Epidermal melanocyte (primary cell): ENCODE data around the gene HARS1.
A peak's percentile ranks its signal among the peaks of the same experiment; 100 is the strongest.
"Not testable (repeated sequence)": the region's sequence is repeated elsewhere in the genome, so short reads cannot be mapped to it uniquely, and the experiment has no call there.

ENCODE experiments used
- DNase-seq: peaks from one replicate; pipeline ENCODE4 v3.0.0; 2011; ENCODE audit warnings: low spot score; ENCODE audit not compliant: insufficient read length

The HARS1 gene

DNA sequence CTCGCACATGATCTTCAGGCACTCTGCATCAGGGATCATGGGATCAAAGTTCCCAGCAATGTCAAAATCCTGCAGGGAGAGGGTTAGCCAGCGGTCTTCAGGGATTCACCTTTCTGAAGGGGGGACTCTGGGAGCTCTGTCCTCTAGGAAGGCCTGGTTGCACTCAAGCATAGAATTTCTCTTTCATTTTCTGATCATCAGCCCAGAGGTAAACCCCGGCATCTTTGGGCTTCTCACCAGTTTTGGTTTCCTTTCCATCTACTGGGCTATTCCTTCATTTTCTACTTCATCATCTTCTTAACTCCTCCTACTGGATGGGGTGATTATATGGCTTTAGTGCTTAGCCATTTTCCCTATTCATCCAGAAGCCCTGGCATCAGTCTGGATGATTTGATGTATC lies 13.2 kb downstream of the HARS1 start:
- DNase-seq: no peak

DNA sequence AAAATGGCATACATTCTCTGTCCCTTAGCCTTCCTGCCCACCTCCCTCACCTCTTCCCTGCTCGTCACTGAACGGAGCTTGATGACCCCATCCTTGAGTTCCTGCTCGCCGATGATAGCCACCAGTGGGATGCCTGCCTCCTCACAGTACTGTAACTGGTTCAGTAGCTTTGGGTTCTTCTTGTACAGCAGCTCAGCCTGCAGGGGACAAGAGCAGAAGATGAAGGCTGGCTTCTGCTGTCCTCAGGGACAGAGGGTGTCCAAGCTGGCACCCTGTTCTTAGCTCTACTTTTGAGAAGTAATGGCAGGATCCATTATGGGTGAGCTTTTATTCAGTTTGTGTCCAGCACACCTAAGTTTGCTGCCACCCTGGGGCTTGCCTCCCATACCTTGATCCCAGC lies 16.5 kb downstream of the HARS1 start:
- DNase-seq: no peak

DNA sequence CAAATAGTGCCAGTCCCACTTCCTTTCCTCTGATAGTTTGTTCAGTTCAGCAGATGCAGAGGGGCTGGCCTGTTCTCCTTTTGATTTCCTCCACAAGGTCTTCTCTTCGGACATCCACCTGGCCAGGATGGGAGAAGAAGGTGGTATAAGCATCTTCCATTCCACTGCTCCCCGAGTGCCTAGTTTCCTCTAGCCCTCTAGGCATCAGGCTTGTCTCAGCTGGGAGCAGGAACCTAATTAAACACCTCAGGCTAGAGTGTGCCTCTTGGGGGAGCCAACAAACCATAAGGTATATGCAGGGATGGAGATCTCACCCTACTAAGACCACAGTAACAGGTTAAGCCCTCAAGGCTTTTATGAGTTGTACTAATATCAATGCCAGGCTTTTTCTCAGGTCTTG lies 17.0 kb downstream of the HARS1 start:
- no peak for DNase-seq

DNA sequence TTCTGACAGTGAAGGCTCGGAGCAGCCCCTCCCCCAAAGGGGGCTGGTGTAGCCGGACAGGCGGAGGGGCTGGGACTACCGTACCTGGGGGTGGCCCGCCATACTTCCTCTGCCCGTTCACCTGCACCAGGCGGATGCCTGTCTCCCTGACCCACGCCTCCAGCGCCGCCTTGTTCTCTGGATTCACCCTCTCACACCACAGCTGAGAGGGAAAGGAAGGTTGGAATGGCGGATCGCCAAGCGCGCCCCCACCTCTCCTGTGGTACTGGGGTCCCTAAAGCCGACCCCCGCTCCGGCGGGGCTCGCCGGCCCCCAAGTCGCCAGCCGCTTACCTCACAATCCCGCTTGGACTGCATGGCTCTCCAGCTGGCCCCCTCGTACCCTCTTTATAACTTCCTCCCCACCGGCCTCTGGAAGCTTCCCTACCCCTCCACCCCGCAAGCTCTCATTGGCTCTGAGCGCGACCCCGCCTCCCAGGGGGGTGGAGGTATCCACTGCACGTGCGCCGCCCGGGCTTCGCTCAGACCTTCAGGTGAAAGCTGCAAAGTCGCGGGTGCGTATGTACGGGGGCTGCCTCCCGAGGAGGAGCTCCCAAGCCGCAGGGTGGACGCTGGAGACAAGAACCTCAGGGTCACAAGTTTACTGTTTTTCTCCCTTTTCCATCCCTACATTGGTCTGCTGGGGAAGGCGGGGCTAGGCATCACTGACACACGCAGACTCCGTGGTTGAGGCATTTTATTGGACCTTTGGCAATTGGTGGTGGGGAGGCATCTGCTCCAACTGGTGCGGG lies 17.8 kb downstream of the HARS1 start, which contains the start of gene DND1:
DND1 (minus strand) TSS at position 390 of the 790 bp plus-strand sequence; CDS start at position 356, 34 bp downstream.
- DNase-seq: no peak

- DNase-seq: no peak
These were observed 18.5 kb downstream of the HARS1 start for GRCh38 chr5:140672455-140673186.

- no peak for DNase-seq
These were observed 19.6 kb downstream of the HARS1 start for GRCh38 chr5:140671472-140672125.

DNA sequence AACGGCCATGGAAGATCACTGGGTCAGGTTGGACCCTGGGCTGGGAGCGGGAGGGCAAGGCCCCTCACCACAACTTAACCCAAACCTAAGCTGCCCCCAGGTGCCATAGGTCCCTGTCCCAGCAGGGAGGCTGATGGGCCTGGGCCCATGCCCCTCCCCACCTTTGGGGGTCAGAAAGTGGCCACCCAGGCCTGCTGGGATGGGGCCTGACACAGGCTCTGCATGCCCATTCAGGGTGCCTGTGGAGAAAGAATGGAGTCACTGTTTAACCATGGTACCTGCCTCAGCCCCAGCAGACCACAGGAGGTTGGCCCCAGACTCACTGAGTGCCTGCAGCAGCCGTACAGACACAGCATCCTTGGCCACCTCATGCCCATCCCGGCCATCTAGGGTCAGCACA lies 20.1 kb downstream of the HARS1 start:
- not testable (repeated sequence) for DNase-seq

- peak; percentile 97 for DNase-seq
These were observed 26.6 kb downstream of the HARS1 start, which contains the start of gene WDR55 for GRCh38 chr5:140664359-140665119. WDR55 (plus strand) TSS chr5:140664904; CDS start chr5:140664913, 9 bp downstream.

DNA sequence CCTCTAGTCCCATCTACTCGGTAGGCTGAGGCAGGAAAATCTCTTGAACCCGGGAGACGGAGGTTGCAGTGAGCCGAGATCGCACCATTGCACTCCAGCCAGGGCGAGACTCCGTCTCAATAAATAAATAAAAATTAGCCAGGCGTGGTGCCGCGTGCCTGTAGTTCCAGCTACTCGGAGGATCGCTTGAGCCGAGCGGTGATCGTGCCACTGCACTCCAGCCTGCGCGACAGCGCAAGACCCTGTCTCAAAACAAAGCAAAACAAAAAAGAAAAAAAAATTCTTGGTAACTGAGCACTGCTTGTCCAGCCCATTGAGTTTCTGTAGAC lies 27.2 kb downstream of the HARS1 start:
- DNase-seq: no peak

DNA sequence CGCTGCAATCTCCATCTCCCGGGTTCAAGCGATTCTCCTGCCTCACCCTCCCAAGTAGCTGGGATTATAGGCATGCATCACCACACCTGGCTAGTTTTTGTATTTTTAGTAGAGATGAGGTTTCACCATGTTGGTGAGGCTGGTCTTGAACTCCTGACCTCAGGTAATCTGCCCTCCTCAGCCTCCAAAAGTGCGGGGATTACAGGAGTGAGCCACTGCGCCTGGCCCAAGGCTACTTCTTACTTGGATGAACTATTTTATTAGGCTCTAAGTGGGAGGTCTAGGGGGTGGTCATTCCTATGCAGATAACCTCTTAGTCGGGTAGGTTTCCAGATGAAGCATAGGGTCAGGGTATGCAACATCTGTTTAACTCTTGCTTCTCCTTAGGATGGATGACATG lies 30.8 kb downstream of the HARS1 start:
- not testable (repeated sequence) for DNase-seq

DNA sequence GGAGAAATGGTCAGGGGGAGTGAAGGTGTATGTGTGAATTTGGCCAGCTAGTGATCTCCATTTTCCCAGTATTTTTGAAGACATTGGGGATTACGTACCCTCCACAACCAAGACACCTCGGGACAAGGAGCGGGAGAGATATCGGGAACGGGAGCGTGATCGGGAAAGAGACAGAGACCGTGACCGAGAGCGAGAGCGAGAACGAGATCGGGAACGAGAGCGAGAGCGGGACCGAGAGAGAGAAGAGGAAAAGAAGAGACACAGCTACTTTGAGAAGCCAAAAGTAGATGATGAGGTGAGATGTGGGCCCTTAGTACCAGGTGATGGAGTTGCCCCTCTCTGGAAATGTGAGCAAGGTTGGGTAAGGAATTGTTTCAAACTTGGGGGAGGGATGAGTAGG lies 32.3 kb downstream of the HARS1 start:
- DNase-seq: no peak

DNA sequence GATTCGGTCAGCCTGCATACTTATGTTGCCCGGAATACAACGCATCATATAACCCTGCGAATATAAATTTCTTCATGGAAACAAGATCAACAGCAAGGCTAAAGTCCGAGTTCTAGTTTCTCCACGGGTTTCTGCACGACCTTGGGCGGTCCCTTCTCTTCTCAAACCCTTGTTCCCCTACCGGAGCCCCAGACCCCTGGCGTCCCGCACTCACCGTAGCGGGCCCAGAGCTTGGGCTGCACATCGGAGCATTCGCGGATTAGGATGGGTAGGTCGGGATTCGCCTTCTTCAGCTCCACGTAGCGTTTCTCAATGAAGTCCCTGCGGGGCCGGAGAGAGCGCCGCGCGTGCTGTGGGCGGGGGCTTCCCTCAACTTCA lies 44.1 kb downstream of the HARS1 start:
- no peak for DNase-seq

- DNase-seq: no peak
These were observed 48.5 kb downstream of the HARS1 start for GRCh38 chr5:140642718-140643117.

DNA sequence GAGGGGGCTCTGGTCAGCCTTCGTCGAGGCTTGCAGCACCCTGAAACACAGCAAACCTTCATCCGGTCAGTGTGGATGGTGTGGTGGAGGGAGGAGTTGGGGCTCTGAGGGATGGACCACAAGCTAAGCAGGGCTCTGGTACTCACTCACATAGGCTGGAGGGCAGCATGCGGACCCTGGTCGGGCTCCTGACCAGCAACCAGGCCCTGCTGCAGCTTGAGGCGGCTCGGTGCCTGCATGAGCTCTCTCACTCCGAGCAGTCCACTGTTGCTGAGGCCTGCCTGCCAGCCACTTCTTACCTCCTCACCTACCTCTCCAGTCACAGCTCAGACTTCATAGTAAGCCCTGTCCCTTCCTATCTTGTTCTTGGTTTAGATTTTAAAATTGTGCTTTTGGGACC lies 49.5 kb downstream of the HARS1 start:
- no peak for DNase-seq

GRCh38 chr5:140639148-140639981 lies 51.8 kb downstream of the HARS1 start, which contains the start of gene TMCO6:
TMCO6 (plus strand) TSS chr5:140639451; CDS start chr5:140639528, 77 bp downstream.
- DNase-seq: peak; percentile 92

DNA sequence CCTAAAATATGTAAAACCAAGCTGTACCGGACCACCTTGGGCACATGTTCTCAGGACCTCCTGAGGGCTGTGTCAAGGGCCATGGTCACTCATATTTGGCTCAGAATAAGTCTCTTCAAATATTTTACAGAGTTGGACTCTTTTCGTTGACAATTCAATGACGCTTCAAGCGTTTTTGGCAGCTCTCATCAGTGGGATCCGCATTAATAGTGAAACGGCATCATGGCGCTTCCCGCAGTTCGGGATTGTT lies 52.3 kb downstream of the HARS1 start:
- DNase-seq: not testable (repeated sequence)

GRCh38 chr5:140637371-140638100 lies 53.6 kb downstream of the HARS1 start:
- no peak for DNase-seq

DNA sequence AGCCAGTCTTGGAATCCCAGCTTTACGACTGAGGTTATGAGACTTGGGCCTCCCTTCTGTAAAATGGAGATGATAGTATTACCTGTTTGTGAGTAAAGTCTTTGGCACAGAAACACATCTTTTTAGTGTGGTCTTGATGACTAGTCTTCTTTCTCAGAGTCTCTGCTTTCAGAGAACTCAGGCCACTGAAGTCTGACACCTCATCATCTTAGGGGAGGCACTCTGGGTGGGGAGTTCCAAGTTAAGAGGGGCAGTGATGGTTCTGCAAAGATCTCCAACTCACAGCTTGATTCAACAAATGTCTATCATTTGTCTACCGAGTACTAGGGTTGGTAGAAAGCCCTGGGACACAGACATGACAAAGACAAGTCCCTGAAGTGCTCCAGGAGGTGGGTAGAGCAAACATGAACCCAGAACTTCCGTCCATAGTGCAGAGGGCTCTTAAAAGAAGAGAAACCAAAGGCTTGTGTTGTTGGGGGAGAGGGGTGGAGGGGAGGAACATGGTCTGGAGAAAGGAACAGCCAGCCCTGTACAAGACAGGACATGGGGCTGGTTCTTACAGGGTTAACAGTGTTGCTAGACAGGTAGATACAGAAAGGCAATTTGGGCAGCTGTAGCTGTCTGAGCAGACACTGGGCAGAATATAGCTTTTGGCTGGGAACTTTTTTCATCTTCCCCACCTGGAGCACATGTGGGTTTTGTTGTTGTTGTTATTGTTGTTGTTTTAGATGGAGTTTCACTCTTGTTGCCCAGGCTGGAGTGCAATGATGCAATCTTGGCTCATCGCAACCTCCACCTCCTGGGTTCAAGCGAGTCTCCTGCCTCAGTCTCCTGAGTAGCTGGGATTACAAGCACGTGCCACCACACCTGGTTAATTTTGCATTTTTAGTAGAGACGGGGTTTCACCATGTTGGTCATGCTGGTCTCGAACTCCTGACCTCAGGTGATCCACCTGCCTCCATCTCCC lies 55.6 kb downstream of the HARS1 start:
- DNase-seq: no peak

GRCh38 chr5:140634103-140634502 lies 57.1 kb downstream of the HARS1 start:
- no peak for DNase-seq
